B cell (primary cell): ENCODE data around the gene GSS. TPM values are rescaled to one million over a fixed set of nuclear protein-coding genes. Genes with fewer than 3 reads are reported as not detected.
"Not testable (repeated sequence)": the region's sequence is repeated elsewhere in the genome, so short reads cannot be mapped to it uniquely, and the experiment has no call there.

Source experiments
- ATAC-seq: fragments of 200-7000 bp; cut with Tn5 transposase; one replicate; pipeline ENCODE4 v1.10.0; 2021; ENCODE audit warnings: low read depth, mild to moderate bottlenecking, moderate number of reproducible peaks, moderate library complexity
- CTCF ChIA-PET: fragments of 350-600 bp; sonication (Branson Sonifier 250); formaldehyde crosslinking; loops from one replicate; lab custom pipeline; 2021; ENCODE audit warnings: antibody characterized with exemption, inconsistent platforms; lab: Charles Lee
- POLR2A ChIA-PET: fragments of 350-600 bp; sonication (Branson Sonifier 250); formaldehyde crosslinking; loops from one replicate; lab custom pipeline; 2021; ENCODE audit warnings: antibody characterized with exemption; lab: Charles Lee
- DNase-seq: peaks from one replicate; pipeline ENCODE4 v3.0.0; 2013
- H2AFZ ChIP-seq: 2 replicates; pipeline ENCODE4 v1.6.1; 2012; ENCODE audit warnings: mild to moderate bottlenecking, low read depth, low read length; ENCODE audit not compliant: insufficient read depth, poor library complexity, severe bottlenecking
- H3K27ac ChIP-seq, 2 donors: 1 replicate in 1 of 2; 2 replicates in 1 of 2; pipeline ENCODE4 v1.5.1; 2012 to 2013; ENCODE audit warnings: low read length in 2 of 2, mild to moderate bottlenecking in 2 of 2, moderate library complexity in 1 of 2
- H3K27me3 ChIP-seq, 4 experiments: fragments of 200-600 bp in 1 of 4; sonication (generic) in 1 of 4; replicated peaks in 1 of 4; 1 replicate in 2 of 4; 2 replicates in 2 of 4; pipeline versions ENCODE4 v1.6.1 to v1.7.0; 2013 to 2016; ENCODE audit warnings: low read length in 3 of 4, mild to moderate bottlenecking in 2 of 4, mixed read lengths in 1 of 4, moderate library complexity in 1 of 4; ENCODE audit not compliant: insufficient read depth in 4 of 4, control insufficient read depth in 3 of 4; ENCODE audit errors: control extremely low read depth in 1 of 4
- H3K36me3 ChIP-seq, 2 experiments: replicated peaks in 1 of 2; 1 replicate in 1 of 2; 2 replicates in 1 of 2; pipeline versions ENCODE4 v1.6.1 to v1.7.1; 2013; ENCODE audit warnings: low read length in 1 of 2; ENCODE audit not compliant: insufficient read depth in 2 of 2, control insufficient read depth in 1 of 2; ENCODE audit errors: control extremely low read depth in 1 of 2, extremely low read depth in 1 of 2
- H3K4me1 ChIP-seq, 2 donors: fragments of 200-600 bp in 1 of 2; sonication (generic) in 1 of 2; 1 replicate in 1 of 2; 2 replicates in 1 of 2; pipeline versions ENCODE4 v1.5.1 to v1.6.1; 2013 to 2017; ENCODE audit warnings: low read length in 2 of 2; ENCODE audit not compliant: control insufficient read depth in 2 of 2, insufficient read depth in 2 of 2
- H3K4me2 ChIP-seq: replicated peaks from 2 replicates; pipeline ENCODE3; 2012; ENCODE audit warnings: mild to moderate bottlenecking, low read depth, low read length; ENCODE audit not compliant: poor library complexity, severe bottlenecking
- H3K4me3 ChIP-seq, 5 experiments: fragments of 200-600 bp in 1 of 5; sonication (generic) in 1 of 5; 1 replicate in 3 of 5; 2 replicates in 2 of 5; pipeline versions ENCODE4 v1.5.1 to v1.7.0; 2011 to 2016; ENCODE audit warnings: low read length in 4 of 5, mild to moderate bottlenecking in 4 of 5, low read depth in 2 of 5, control low read depth in 1 of 5, moderate library complexity in 1 of 5; ENCODE audit not compliant: insufficient read depth in 1 of 5; ENCODE audit errors: control extremely low read depth in 1 of 5, extremely low read depth in 1 of 5
- H3K79me2 ChIP-seq: fragments of 200-600 bp; sonication (generic); one replicate; pipeline ENCODE4 v1.6.0; 2016; ENCODE audit warnings: low read length; ENCODE audit not compliant: control insufficient read depth, insufficient read depth
- H3K9ac ChIP-seq: fragments of 200-600 bp; sonication (generic); 2 replicates; pipeline ENCODE4 v1.6.1; 2017; ENCODE audit warnings: mild to moderate bottlenecking, low read length, moderate library complexity
- H3K9me3 ChIP-seq, 3 donors: one replicate each; pipeline versions ENCODE4 v1.6.1 to v1.7.1; 2013; ENCODE audit warnings: low read length in 2 of 3; ENCODE audit not compliant: control insufficient read depth in 2 of 3, insufficient read depth in 1 of 3; ENCODE audit errors: control extremely low read depth in 1 of 3
- H4K20me1 ChIP-seq: 2 replicates; pipeline ENCODE4 v1.6.0; 2012; ENCODE audit warnings: mild to moderate bottlenecking, low read length; ENCODE audit not compliant: insufficient read depth, control insufficient read depth, poor library complexity, severe bottlenecking
- H3K27ac Mint-ChIP-seq: one replicate; pipeline ENCODE4 v1.8.0; 2021; ENCODE audit warnings: mixed read lengths
- H3K27me3 Mint-ChIP-seq: one replicate; pipeline ENCODE4 v1.8.0; 2021; ENCODE audit warnings: mixed read lengths
- H3K4me1 Mint-ChIP-seq: one replicate; pipeline ENCODE4 v1.8.0; 2021; ENCODE audit warnings: mixed read lengths
- H3K4me3 Mint-ChIP-seq: one replicate; pipeline ENCODE4 v1.8.0; 2021; ENCODE audit warnings: mixed read lengths
- H3K9me3 Mint-ChIP-seq: one replicate; pipeline ENCODE4 v1.8.0; 2022; ENCODE audit warnings: mixed read lengths; ENCODE audit not compliant: insufficient read depth
- CTCF ChIP-seq: fragments of 200-600 bp; IDR thresholded peaks from one replicate; pipeline ENCODE4 v1.8.0; 2022; ENCODE audit warnings: antibody characterized with exemption, mild to moderate bottlenecking
- EZH2 ChIP-seq: IDR thresholded peaks from 2 replicates; pipeline ENCODE4 v1.6.1; 2012; ENCODE audit warnings: borderline replicate concordance, low read depth, mild to moderate bottlenecking, moderate library complexity, low read length; ENCODE audit not compliant: insufficient read depth, poor library complexity, severe bottlenecking
- WGBS: methylation state at CpG from one replicate; pipeline ENCODE4 v1.1.5; 2013; ENCODE audit warnings: missing lambda C conversion rate; ENCODE audit not compliant: insufficient coverage; 5-methylcytosine and 5-hydroxymethylcytosine counted together
- intact Hi-C: fragments of 100-400 bp; cut with micrococcal nuclease; formaldehyde crosslinking; loops from one replicate; pipeline ENCODE4 v1.10.0; 2022
- polyA plus RNA-seq: library from polyadenylated mRNA; depleted of rRNA; stranded (reverse); fragments of >200 nt; gene quantifications from 2 replicates; pipeline ENCODE4 v1.2.3, GENCODE V29; 2012
- total RNA-seq, 2 donors: library from RNA; stranded (reverse); fragments of 120-200 nt in 1 of 2; gene quantifications; 1 replicate in 1 of 2; 2 replicates in 1 of 2; pipeline versions ENCODE4 v1.2.3 to v1.2.4, GENCODE V29; 2013 to 2022

Gene GSS
- total and polyA plus RNA-seq, 2 donors (not counting 1 experiment from before 2014, with no cell fraction given) = 22.5 to 28.6 TPM

DNA sequence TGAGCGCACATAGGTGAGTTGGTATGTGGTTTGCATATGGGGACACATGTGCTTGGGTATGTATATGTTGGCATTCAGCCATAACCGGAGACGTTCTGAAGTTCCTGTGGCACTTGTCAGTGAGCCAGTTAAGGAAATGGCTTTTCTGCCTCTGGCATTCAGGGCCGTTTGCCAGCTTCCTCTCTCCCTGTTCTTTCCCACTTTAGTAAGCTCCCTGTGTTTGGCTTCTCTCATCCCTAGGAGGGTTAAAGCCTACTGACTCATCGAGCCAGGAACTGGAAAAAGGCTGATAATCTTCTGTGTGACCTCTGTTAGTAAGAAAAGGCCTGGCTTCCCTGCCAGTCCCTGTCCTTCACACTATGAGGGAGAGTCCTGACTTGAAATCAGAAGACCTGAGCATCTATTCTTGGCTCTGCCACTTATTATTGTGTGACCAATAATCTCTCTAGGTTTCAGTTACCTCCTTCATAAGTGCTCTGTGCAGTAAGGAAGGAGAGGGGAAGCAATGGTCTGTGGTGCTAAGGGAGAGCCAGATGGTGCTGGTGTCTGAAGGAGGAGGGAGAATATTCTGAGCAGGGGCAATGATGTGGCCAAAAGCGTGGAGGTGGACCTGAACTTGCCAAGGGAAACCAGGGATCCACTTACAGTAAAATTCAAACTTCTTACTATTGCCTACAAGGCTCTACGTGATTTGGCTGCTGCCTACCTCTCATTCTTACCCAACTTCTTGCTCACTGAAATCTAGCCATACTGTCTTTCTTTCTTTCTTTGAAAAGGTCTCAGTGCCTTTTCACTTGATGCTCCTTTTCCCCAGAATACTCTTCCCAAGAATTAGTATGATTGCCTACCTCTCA is 47.8 kb downstream of the GSS start:
- no peaks in the 10 kb centered on the region for H3K27me3 ChIP-seq
- ChIA-PET CTCF (no interaction called here), POLR2A (no interaction called here)
- no peaks in the 10 kb centered on the region for H3K9me3 ChIP-seq
- no peaks in the 10 kb centered on the region for H3K4me1 Mint-ChIP-seq
- H3K9ac ChIP-seq = no peak overlapping the region
- H4K20me1 ChIP-seq = no peaks in the 10 kb centered on the region
- H3K4me2 ChIP-seq = no peak overlapping the region
- intact Hi-C loops = no loop called here
- no peaks in the 10 kb centered on the region for H3K27me3 Mint-ChIP-seq
- TF ChIP-seq EZH2 (no peak), CTCF (no peak)
- H3K27ac Mint-ChIP-seq = no peak overlapping the region
- H3K4me3 ChIP-seq = no peak overlapping the region
- no peak overlapping the region for H2AFZ ChIP-seq
- H3K9me3 Mint-ChIP-seq = no peaks in the 10 kb centered on the region
- 29% methylated on average over 5 of the region's 7 CpGs for WGBS
- H3K79me2 ChIP-seq = no peaks in the 10 kb centered on the region
- H3K4me1 ChIP-seq = no peaks in the 10 kb centered on the region
- no peak overlapping the region for H3K27ac ChIP-seq
- ATAC-seq (no peak), DNase-seq (no peak)
- no peaks in the 10 kb centered on the region for H3K36me3 ChIP-seq
- H3K4me3 Mint-ChIP-seq = no peak overlapping the region

- H3K27ac ChIP-seq = no peak overlapping the region
- H3K4me3 Mint-ChIP-seq = no peak overlapping the region
- H3K79me2 ChIP-seq = no peaks in the 10 kb centered on the region
- 87% methylated on average over 3 of the region's 3 CpGs for WGBS
- H3K4me3 ChIP-seq = no peak overlapping the region
- no peaks in the 10 kb centered on the region for H3K27me3 ChIP-seq
- H3K36me3 ChIP-seq = no peaks in the 10 kb centered on the region
- H3K4me1 ChIP-seq = no peaks in the 10 kb centered on the region
- intact Hi-C loops = no loop called here
- ATAC-seq (no peak), DNase-seq (no peak)
- H3K4me2 ChIP-seq = no peak overlapping the region
- H3K9me3 Mint-ChIP-seq = no peaks in the 10 kb centered on the region
- no peaks in the 10 kb centered on the region for H3K27me3 Mint-ChIP-seq
- H2AFZ ChIP-seq = no peak overlapping the region
- no peak for TF ChIP-seq CTCF
- ChIA-PET POLR2A (interaction anchor here (0.7 kb wide), 1 partner anchor 9 kb away, joined by 3 read pairs; no protein-coding TSS in a partner anchor), CTCF (no interaction called here)
- no peak overlapping the region for H3K9ac ChIP-seq
- no peaks in the 10 kb centered on the region for H3K9me3 ChIP-seq
- no peaks in the 10 kb centered on the region for H3K4me1 Mint-ChIP-seq
- no peaks in the 10 kb centered on the region for H4K20me1 ChIP-seq
- H3K27ac Mint-ChIP-seq = no peak overlapping the region
Measured at GRCh38 chr20:34904202-34904621, 51.4 kb downstream of the GSS start.

DNA sequence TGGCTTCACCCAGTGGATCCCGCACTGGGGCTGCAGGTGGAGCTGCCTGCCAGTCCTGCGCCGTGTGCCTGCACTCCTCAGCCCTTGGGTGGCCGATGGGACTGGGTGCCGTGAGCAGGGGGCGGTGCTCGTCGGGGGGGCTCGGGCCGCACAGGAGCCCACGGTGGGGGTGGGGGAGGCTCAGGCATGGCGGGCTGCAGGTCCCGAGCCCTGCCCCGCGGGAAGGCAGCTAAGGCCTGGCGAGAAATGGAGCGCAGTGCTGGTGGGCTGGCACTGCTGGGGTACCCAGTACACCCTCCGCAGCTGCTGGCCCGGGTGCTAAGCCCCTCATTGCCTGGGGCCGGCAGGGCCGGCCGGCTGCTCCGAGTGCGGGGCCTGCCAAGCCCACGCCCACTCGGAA is 56.9 kb downstream of the GSS start:
- H3K9me3 ChIP-seq, H3K27me3 ChIP-seq, H3K27ac Mint-ChIP-seq, H3K4me1 Mint-ChIP-seq, intact Hi-C loops, H3K4me3 ChIP-seq, POLR2A ChIA-PET, CTCF ChIA-PET, H3K4me2 ChIP-seq, H3K27ac ChIP-seq, H3K4me3 Mint-ChIP-seq, H3K36me3 ChIP-seq, DNase-seq, H3K9ac ChIP-seq, H3K9me3 Mint-ChIP-seq, H3K27me3 Mint-ChIP-seq, H2AFZ ChIP-seq, H3K79me2 ChIP-seq, H4K20me1 ChIP-seq, H3K4me1 ChIP-seq, ATAC-seq: not testable (repeated sequence)
- WGBS = 99% methylated on average over 14 of the region's 26 CpGs
